ENCODE results near the gene ARID1B. TPM values are rescaled to one million over a fixed set of nuclear protein-coding genes. Genes with fewer than 3 reads are reported as not detected.
A peak's percentile ranks its signal among the peaks of the same experiment; 100 is the strongest.

The ARID1B gene
- total RNA-seq, 1 experiment from 2014 or later = 91.7 TPM

DNA sequence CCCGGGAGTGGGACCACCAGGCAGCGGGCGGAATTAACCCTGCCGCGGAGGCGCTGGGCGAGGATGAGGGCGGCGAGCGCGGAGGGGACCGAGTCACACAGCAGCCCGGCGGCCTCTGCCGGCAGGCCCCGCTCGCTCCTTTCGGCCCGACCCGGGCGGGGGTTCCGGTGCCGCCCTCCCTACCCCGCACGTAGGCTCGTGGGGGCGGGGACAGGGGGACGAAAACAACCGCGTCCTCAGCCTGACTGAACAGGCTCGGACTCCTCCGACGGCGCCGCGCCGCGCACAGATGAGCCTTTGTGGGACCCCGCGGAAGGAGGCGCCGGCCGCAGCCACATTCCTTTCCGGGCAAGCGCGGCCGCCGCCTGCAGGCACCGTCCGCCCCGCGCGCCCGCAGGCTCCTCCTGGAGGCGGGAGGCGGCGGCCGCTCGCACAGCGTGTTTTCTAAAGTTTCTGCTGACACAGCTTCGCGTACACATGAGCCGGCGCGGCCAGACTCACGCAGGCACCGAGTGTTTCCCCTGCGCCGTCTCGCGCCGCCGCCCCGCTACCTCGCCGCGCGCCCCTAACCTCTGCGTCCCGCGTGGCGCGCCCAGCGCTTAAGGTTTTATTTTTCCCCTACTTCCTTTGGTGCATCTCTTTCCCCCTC, 244.3 kb downstream of the ARID1B start:
- intact Hi-C loops (cut with micrococcal nuclease; ENCODE audit: unreplicated experiment) = loop anchor here (5.0 kb wide), 1 partner anchor 239 kb away; no protein-coding TSS in a partner anchor
- CTCF ChIA-PET = interaction anchor here (0.5 kb wide), 1 partner anchor 268 kb away, joined by 8 read pairs; no protein-coding TSS in a partner anchor

DNA sequence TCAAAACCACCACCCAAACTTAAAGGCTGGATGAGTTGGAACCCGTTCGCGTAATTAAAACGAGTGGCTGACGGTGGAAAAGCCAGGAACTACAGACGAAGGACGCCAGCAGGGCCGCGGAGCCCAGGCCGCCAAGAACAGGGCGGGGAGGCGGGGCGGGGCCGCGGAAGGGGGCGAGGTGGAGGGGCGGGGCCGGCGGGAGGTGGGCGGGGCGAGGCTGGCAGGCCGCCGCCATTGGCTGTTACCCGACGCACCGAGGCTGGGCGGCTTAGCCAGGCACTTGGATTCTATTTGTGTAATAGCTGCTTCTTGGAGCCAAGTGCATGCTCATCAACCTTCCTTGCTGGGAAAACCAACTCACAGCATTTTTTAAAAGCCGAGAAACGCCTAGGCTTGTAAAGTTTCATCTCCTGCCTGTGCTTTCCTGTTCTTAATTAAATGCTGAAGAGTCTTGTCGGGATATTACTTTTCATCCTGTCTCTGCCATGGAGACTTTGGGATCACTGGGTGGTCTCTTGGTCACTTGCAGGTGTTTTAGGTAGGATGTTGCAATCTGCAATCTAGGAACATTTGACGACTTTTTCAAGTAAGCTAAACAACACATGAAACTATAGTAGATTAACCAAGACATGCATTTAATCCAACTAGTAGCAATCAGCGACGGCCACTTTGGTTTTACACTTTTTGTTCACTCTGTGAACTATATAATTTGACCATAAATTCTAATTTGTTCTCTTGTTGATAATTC, 245.0 kb downstream of the ARID1B start:
- H3K27ac ChIP-seq (ENCODE audit: low read length) = peak overlapping the region; percentile 90
- ATAC-seq (peak; percentile 83), DNase-seq (ENCODE audit: low read depth, low spot score) (no peak)
- peaks cover 42% of the 10 kb centered on the region for H3K4me1 ChIP-seq (ENCODE audit: control insufficient read depth, insufficient read depth, low read length)
- in situ Hi-C loops (cut with HindIII; ENCODE audit: low pct_unique_long_range_greater_than_20kb, low sequenced_read_pairs) (no loop called here), intact Hi-C loops (cut with micrococcal nuclease; ENCODE audit: unreplicated experiment) (loop anchor here (5.0 kb wide), 1 partner anchor 240 kb away; no protein-coding TSS in a partner anchor)
- ChIA-PET CTCF (no interaction called here), POLR2A (no interaction called here)
- BruUV-seq (replicated peaks) = TSS peak; percentile 9
- peak overlapping the region; percentile 78 to 84 for H3K4me3 ChIP-seq (ENCODE audit: low read depth in 2 of 2, low read length in 2 of 2)
- H3K9me3 ChIP-seq (ENCODE audit: control insufficient read depth, insufficient read depth, low read depth, low read length) = peaks cover 6% of the 10 kb centered on the region; the same call in 1 of the 2 replicates
- no peaks in the 10 kb centered on the region; the same call in none of the 2 replicates for H3K36me3 ChIP-seq (ENCODE audit: control insufficient read depth, insufficient read depth, low read length)
- no peaks in the 10 kb centered on the region for H3K27me3 ChIP-seq (ENCODE audit: control insufficient read depth, insufficient read depth, low read length)
- no peak for TF ChIP-seq SIN3A (IDR thresholded peaks at IDR 0.05; ENCODE audit: borderline replicate concordance, insufficient read depth, low read depth, low read length)
- TF ChIP-seq POLR2AphosphoS5 (IDR thresholded peaks at IDR 0.05; ENCODE audit: low read depth, low read length) = no peak
- TF ChIP-seq, protein P1, sequence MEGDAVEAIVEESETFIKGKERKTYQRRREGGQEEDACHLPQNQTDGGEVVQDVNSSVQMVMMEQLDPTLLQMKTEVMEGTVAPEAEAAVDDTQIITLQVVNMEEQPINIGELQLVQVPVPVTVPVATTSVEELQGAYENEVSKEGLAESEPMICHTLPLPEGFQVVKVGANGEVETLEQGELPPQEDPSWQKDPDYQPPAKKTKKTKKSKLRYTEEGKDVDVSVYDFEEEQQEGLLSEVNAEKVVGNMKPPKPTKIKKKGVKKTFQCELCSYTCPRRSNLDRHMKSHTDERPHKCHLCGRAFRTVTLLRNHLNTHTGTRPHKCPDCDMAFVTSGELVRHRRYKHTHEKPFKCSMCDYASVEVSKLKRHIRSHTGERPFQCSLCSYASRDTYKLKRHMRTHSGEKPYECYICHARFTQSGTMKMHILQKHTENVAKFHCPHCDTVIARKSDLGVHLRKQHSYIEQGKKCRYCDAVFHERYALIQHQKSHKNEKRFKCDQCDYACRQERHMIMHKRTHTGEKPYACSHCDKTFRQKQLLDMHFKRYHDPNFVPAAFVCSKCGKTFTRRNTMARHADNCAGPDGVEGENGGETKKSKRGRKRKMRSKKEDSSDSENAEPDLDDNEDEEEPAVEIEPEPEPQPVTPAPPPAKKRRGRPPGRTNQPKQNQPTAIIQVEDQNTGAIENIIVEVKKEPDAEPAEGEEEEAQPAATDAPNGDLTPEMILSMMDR (IDR thresholded peaks at IDR 0.05) = no peak
- TF ChIP-seq, protein P2, sequence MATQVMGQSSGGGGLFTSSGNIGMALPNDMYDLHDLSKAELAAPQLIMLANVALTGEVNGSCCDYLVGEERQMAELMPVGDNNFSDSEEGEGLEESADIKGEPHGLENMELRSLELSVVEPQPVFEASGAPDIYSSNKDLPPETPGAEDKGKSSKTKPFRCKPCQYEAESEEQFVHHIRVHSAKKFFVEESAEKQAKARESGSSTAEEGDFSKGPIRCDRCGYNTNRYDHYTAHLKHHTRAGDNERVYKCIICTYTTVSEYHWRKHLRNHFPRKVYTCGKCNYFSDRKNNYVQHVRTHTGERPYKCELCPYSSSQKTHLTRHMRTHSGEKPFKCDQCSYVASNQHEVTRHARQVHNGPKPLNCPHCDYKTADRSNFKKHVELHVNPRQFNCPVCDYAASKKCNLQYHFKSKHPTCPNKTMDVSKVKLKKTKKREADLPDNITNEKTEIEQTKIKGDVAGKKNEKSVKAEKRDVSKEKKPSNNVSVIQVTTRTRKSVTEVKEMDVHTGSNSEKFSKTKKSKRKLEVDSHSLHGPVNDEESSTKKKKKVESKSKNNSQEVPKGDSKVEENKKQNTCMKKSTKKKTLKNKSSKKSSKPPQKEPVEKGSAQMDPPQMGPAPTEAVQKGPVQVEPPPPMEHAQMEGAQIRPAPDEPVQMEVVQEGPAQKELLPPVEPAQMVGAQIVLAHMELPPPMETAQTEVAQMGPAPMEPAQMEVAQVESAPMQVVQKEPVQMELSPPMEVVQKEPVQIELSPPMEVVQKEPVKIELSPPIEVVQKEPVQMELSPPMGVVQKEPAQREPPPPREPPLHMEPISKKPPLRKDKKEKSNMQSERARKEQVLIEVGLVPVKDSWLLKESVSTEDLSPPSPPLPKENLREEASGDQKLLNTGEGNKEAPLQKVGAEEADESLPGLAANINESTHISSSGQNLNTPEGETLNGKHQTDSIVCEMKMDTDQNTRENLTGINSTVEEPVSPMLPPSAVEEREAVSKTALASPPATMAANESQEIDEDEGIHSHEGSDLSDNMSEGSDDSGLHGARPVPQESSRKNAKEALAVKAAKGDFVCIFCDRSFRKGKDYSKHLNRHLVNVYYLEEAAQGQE (IDR thresholded peaks at IDR 0.05; ENCODE audit: insufficient read depth in 1 of 2, low read depth in 2 of 2, low read length in 1 of 2) = no peak
- TF ChIP-seq TCF7L2 (IDR thresholded peaks at IDR 0.05; ENCODE audit: low read depth, low read length) = no peak

More for the DNA sequence above, 244.3 kb downstream of the ARID1B start:
- ATAC-seq (peak; percentile 94), DNase-seq (ENCODE audit: low read depth, low spot score) (no peak)
- H3K9me3 ChIP-seq (ENCODE audit: control insufficient read depth, insufficient read depth, low read depth, low read length) = peaks cover 6% of the 10 kb centered on the region; the same call in 1 of the 2 replicates
- in situ Hi-C loops (cut with HindIII; ENCODE audit: low pct_unique_long_range_greater_than_20kb, low sequenced_read_pairs) = no loop called here
- H3K4me3 ChIP-seq (ENCODE audit: low read depth in 2 of 2, low read length in 2 of 2) = peak overlapping the region; percentile 78 to 84
- H3K4me1 ChIP-seq (ENCODE audit: control insufficient read depth, insufficient read depth, low read length) = peaks cover 42% of the 10 kb centered on the region
- no peaks in the 10 kb centered on the region for H3K27me3 ChIP-seq (ENCODE audit: control insufficient read depth, insufficient read depth, low read length)
- H3K27ac ChIP-seq (ENCODE audit: low read length) = peak overlapping the region; percentile 90
- TF ChIP-seq, protein P2 (IDR thresholded peaks at IDR 0.05; ENCODE audit: insufficient read depth in 1 of 2, low read depth in 2 of 2, low read length in 1 of 2) = 0 out of 4 replicates have a peak, but pooled peaks of 1 of the 2 experiments have one; percentile 23
- TF ChIP-seq POLR2AphosphoS5 (IDR thresholded peaks at IDR 0.05; ENCODE audit: low read depth, low read length) = peak; percentile 88
- TF ChIP-seq, protein P1 (IDR thresholded peaks at IDR 0.05) = peak; percentile 70
- no peak for TF ChIP-seq TCF7L2 (IDR thresholded peaks at IDR 0.05; ENCODE audit: low read depth, low read length)
- TF ChIP-seq SIN3A (IDR thresholded peaks at IDR 0.05; ENCODE audit: borderline replicate concordance, insufficient read depth, low read depth, low read length) = peak; percentile 68; the same call in 1 of the 2 replicates
- H3K36me3 ChIP-seq (ENCODE audit: control insufficient read depth, insufficient read depth, low read length) = no peaks in the 10 kb centered on the region; the same call in 1 of the 2 replicates
- POLR2A ChIA-PET = interaction anchor here (0.6 kb wide), 1 partner anchor 18 kb away, joined by 5 read pairs; no protein-coding TSS in a partner anchor
- no TSS peak for BruUV-seq (replicated peaks)
